Activated CD4-positive, alpha-beta T cell treated with anti-CD3 and anti-CD28 coated beads for 36 hours (primary cell): ENCODE data around the gene YAE1. TPM values are rescaled to one million over a fixed set of nuclear protein-coding genes. Genes with fewer than 3 reads are reported as not detected.

Experiments
- ATAC-seq: fragments of 200-7000 bp; cut with Tn5 transposase; one replicate; pipeline ENCODE4 v1.10.0; 2021; ENCODE audit warnings: mild to moderate bottlenecking, moderate library complexity
- CTCF ChIA-PET: fragments of 350-600 bp; sonication (Branson Sonifier 250); formaldehyde crosslinking; loops from one replicate; lab custom pipeline; 2021; ENCODE audit warnings: antibody characterized with exemption; lab: Charles Lee
- POLR2A ChIA-PET: fragments of 350-600 bp; sonication (Branson Sonifier 250); formaldehyde crosslinking; loops from one replicate; lab custom pipeline; 2021; ENCODE audit warnings: antibody characterized with exemption, inconsistent platforms; lab: Charles Lee
- DNase-seq: peaks from one replicate; pipeline ENCODE4 v3.0.0-alpha.2; 2020
- H3K27ac Mint-ChIP-seq: one replicate; pipeline ENCODE4 v1.8.0; 2021; ENCODE audit warnings: mixed read lengths
- H3K27me3 Mint-ChIP-seq: one replicate; pipeline ENCODE4 v1.8.0; 2021; ENCODE audit warnings: mixed read lengths
- H3K36me3 Mint-ChIP-seq: one replicate; pipeline ENCODE4 v1.8.0; 2021; ENCODE audit warnings: low read depth, mixed read lengths
- H3K4me1 Mint-ChIP-seq: one replicate; pipeline ENCODE4 v1.8.0; 2021; ENCODE audit warnings: mixed read lengths
- H3K4me3 Mint-ChIP-seq: one replicate; pipeline ENCODE4 v1.8.0; 2021; ENCODE audit warnings: mild to moderate bottlenecking, moderate library complexity, mixed read lengths
- H3K9me3 Mint-ChIP-seq: one replicate; pipeline ENCODE4 v1.8.0; 2021; ENCODE audit warnings: low read depth, mixed read lengths
- intact Hi-C, 2 experiments: fragments of 100-400 bp; cut with DNase I in 1 of 2; cut with micrococcal nuclease in 1 of 2; formaldehyde crosslinking; loops; one replicate each; pipeline versions ENCODE4 v1.14.2 to v1.15.1; 2022 to 2024; cut with DNase I, micrococcal nuclease
- total RNA-seq, 2 experiments: library from RNA; stranded (reverse); gene quantifications; one replicate each; pipeline ENCODE4 v1.2.3, GENCODE V29; 2021

The YAE1 gene
- total RNA-seq, 2 experiments from 2014 or later: 9.8 to 13.5 TPM

GRCh38 chr7:39582536-39582935 lies 16.3 kb downstream of the YAE1 start:
- H3K27ac Mint-ChIP-seq: no peak overlapping the region
- no peaks in the 10 kb centered on the region for H3K27me3 Mint-ChIP-seq
- POLR2A ChIA-PET: no interaction called here
- no peak overlapping the region for H3K4me3 Mint-ChIP-seq
- ATAC-seq: no peak
- peaks cover 2% of the 10 kb centered on the region for H3K36me3 Mint-ChIP-seq
- no peaks in the 10 kb centered on the region for H3K9me3 Mint-ChIP-seq
- DNase-seq: no peak
- H3K4me1 Mint-ChIP-seq: peaks cover 11% of the 10 kb centered on the region
- CTCF ChIA-PET: interaction anchor here (0.8 to 11.3 kb wide), 10 partner anchors 13 to 469 kb away, joined by 3 to 388 read pairs (median 4); partner anchors contain the start of gene RALA
- intact Hi-C loops: no loop called here

GRCh38 chr7:39583539-39583938 lies 17.3 kb downstream of the YAE1 start:
- ChIA-PET POLR2A (no interaction called here), CTCF (interaction anchor here (0.7 to 11.3 kb wide), 3 partner anchors 39 to 177 kb away, joined by 3 to 388 read pairs (median 56); partner anchors contain the start of gene RALA)
- peaks cover 11% of the 10 kb centered on the region for H3K4me1 Mint-ChIP-seq
- H3K4me3 Mint-ChIP-seq: no peak overlapping the region
- intact Hi-C loops: no loop called here
- no peak for DNase-seq
- peaks cover 2% of the 10 kb centered on the region for H3K36me3 Mint-ChIP-seq
- no peaks in the 10 kb centered on the region for H3K27me3 Mint-ChIP-seq
- no peak for ATAC-seq
- no peak overlapping the region for H3K27ac Mint-ChIP-seq
- H3K9me3 Mint-ChIP-seq: no peaks in the 10 kb centered on the region

GRCh38 chr7:39587393-39587792 lies 21.2 kb downstream of the YAE1 start:
- intact Hi-C loops: no loop called here
- CTCF ChIA-PET: interaction anchor here (0.6 to 3.3 kb wide), 3 partner anchors 8 to 165 kb away, joined by 4 to 46 read pairs (median 6); no protein-coding TSS in a partner anchor

GRCh38 chr7:39588416-39588815 lies 22.2 kb downstream of the YAE1 start:
- ATAC-seq (no peak), DNase-seq (no peak)
- Mint-ChIP-seq H3K4me3 (no peak overlapping the region), H3K36me3 (no peaks in the 10 kb centered on the region), H3K4me1 (peaks cover 36% of the 10 kb centered on the region), H3K27me3 (no peaks in the 10 kb centered on the region), H3K9me3 (peaks cover 2% of the 10 kb centered on the region), H3K27ac (no peak overlapping the region)
- ChIA-PET CTCF (interaction anchor here (0.8 to 3.3 kb wide), 5 partner anchors 9 to 156 kb away, joined by 4 to 46 read pairs (median 7); no protein-coding TSS in a partner anchor), POLR2A (no interaction called here)
- intact Hi-C loops: loop anchor here (2.0 kb wide), 3 partner anchors 20 to 362 kb away; partner anchors contain the start of gene CDK13 (in 1 of the 2)

More at GRCh38 chr7:39587393-39587792, 21.2 kb downstream of the YAE1 start:
- H3K9me3 Mint-ChIP-seq: peaks cover 2% of the 10 kb centered on the region
- H3K36me3 Mint-ChIP-seq: no peaks in the 10 kb centered on the region
- no peak for ATAC-seq
- no peak for DNase-seq
- H3K4me1 Mint-ChIP-seq: peaks cover 31% of the 10 kb centered on the region
- POLR2A ChIA-PET: no interaction called here
- H3K4me3 Mint-ChIP-seq: no peak overlapping the region
- no peak overlapping the region for H3K27ac Mint-ChIP-seq
- no peaks in the 10 kb centered on the region for H3K27me3 Mint-ChIP-seq

- ChIA-PET CTCF (interaction anchor here (0.6 to 3.3 kb wide), 12 partner anchors 10 to 463 kb away, joined by 3 to 46 read pairs (median 3); partner anchors contain the start of gene RALA), POLR2A (interaction anchor here (0.7 kb wide), 1 partner anchor 457 kb away, joined by 3 read pairs; no protein-coding TSS in a partner anchor)
- Mint-ChIP-seq H3K4me1 (peaks cover 36% of the 10 kb centered on the region), H3K27me3 (no peaks in the 10 kb centered on the region), H3K27ac (peak overlapping the region; percentile 43), H3K9me3 (peaks cover 2% of the 10 kb centered on the region), H3K4me3 (peak overlapping the region; percentile 30), H3K36me3 (no peaks in the 10 kb centered on the region)
- intact Hi-C loops: loop anchor here (1.0 to 2.0 kb wide), 6 partner anchors 19 to 361 kb away; partner anchors contain the start of genes CDK13 (in 1 of the 2) and RALA (in 1 of the 2)
- DNase-seq (peak; percentile 84), ATAC-seq (peak; percentile 85)
Observed at GRCh38 chr7:39589323-39590111, 23.3 kb downstream of the YAE1 start.

- Mint-ChIP-seq H3K4me1 (peaks cover 36% of the 10 kb centered on the region), H3K27me3 (peaks cover 2% of the 10 kb centered on the region), H3K27ac (no peak overlapping the region), H3K36me3 (no peaks in the 10 kb centered on the region), H3K4me3 (no peak overlapping the region), H3K9me3 (peaks cover 2% of the 10 kb centered on the region)
- intact Hi-C loops: loop anchor here (1.0 kb wide), 2 partner anchors 26 to 31 kb away; partner anchors contain the start of genes RALA (in 1 of the 2) and YAE1 (in 1 of the 2)
- ATAC-seq: peak; percentile 78
- POLR2A ChIA-PET: no interaction called here
- CTCF ChIA-PET: interaction anchor here (1.1 to 5.0 kb wide), 6 partner anchors 12 to 148 kb away, joined by 3 to 20 read pairs (median 4); no protein-coding TSS in a partner anchor
- DNase-seq: no peak
Observed at GRCh38 chr7:39592586-39592985, 26.4 kb downstream of the YAE1 start.

GRCh38 chr7:39594988-39595620 lies 28.9 kb downstream of the YAE1 start:
- Mint-ChIP-seq H3K4me1 (peaks cover 27% of the 10 kb centered on the region), H3K27ac (no peak overlapping the region), H3K27me3 (peaks cover 2% of the 10 kb centered on the region), H3K36me3 (no peaks in the 10 kb centered on the region), H3K9me3 (peaks cover 2% of the 10 kb centered on the region), H3K4me3 (no peak overlapping the region)
- intact Hi-C loops: no loop called here
- no peak for DNase-seq
- ChIA-PET CTCF (interaction anchor here (1.1 to 5.0 kb wide), 3 partner anchors 10 to 15 kb away, joined by 3 to 20 read pairs (median 3); no protein-coding TSS in a partner anchor), POLR2A (no interaction called here)
- ATAC-seq: no peak

- CTCF ChIA-PET: interaction anchor here (1.5 kb wide), 1 partner anchor 22 kb away, joined by 4 read pairs; no protein-coding TSS in a partner anchor
- no peak for DNase-seq
- no peak overlapping the region for H3K27ac Mint-ChIP-seq
- H3K36me3 Mint-ChIP-seq: no peaks in the 10 kb centered on the region
- H3K9me3 Mint-ChIP-seq: peaks cover 6% of the 10 kb centered on the region
- POLR2A ChIA-PET: no interaction called here
- intact Hi-C loops: no loop called here
- H3K4me3 Mint-ChIP-seq: no peak overlapping the region
- no peaks in the 10 kb centered on the region for H3K27me3 Mint-ChIP-seq
- peaks cover 30% of the 10 kb centered on the region for H3K4me1 Mint-ChIP-seq
- ATAC-seq: no peak
Observed at GRCh38 chr7:39602351-39602750, 36.1 kb downstream of the YAE1 start.

GRCh38 chr7:39603924-39604323 lies 37.7 kb downstream of the YAE1 start:
- ATAC-seq (no peak), DNase-seq (no peak)
- H3K9me3 Mint-ChIP-seq: peaks cover 6% of the 10 kb centered on the region
- H3K4me3 Mint-ChIP-seq: no peak overlapping the region
- intact Hi-C loops: no loop called here
- H3K27ac Mint-ChIP-seq: no peak overlapping the region
- peaks cover 4% of the 10 kb centered on the region for H3K27me3 Mint-ChIP-seq
- H3K36me3 Mint-ChIP-seq: no peaks in the 10 kb centered on the region
- ChIA-PET CTCF (interaction anchor here (0.6 to 1.6 kb wide), 4 partner anchors 10 to 147 kb away, joined by 3 to 4 read pairs (median 4); partner anchors contain the start of gene RALA), POLR2A (interaction anchor here (0.6 kb wide), 1 partner anchor 321 kb away, joined by 4 read pairs; no protein-coding TSS in a partner anchor)
- peaks cover 40% of the 10 kb centered on the region for H3K4me1 Mint-ChIP-seq

GRCh38 chr7:39605087-39605486 lies 38.9 kb downstream of the YAE1 start:
- intact Hi-C loops: no loop called here
- no peak overlapping the region for H3K4me3 Mint-ChIP-seq
- H3K27ac Mint-ChIP-seq: no peak overlapping the region
- ChIA-PET CTCF (interaction anchor here (1.0 to 1.6 kb wide), 7 partner anchors 8 to 141 kb away, joined by 3 to 5 read pairs (median 3); partner anchors contain the start of gene RALA), POLR2A (no interaction called here)
- peaks cover 50% of the 10 kb centered on the region for H3K4me1 Mint-ChIP-seq
- peaks cover 6% of the 10 kb centered on the region for H3K9me3 Mint-ChIP-seq
- no peaks in the 10 kb centered on the region for H3K36me3 Mint-ChIP-seq
- DNase-seq: no peak
- H3K27me3 Mint-ChIP-seq: peaks cover 10% of the 10 kb centered on the region
- ATAC-seq: peak; percentile 14
